Measurements from ENCODE around the gene COA5. TPM values are rescaled to one million over a fixed set of nuclear protein-coding genes. Genes with fewer than 3 reads are reported as not detected.
"Not testable (repeated sequence)": the region's sequence is repeated elsewhere in the genome, so short reads cannot be mapped to it uniquely, and the experiment has no call there.

COA5 gene
- total RNA-seq, 1 experiment from 2014 or later = 45.0 TPM

DNA sequence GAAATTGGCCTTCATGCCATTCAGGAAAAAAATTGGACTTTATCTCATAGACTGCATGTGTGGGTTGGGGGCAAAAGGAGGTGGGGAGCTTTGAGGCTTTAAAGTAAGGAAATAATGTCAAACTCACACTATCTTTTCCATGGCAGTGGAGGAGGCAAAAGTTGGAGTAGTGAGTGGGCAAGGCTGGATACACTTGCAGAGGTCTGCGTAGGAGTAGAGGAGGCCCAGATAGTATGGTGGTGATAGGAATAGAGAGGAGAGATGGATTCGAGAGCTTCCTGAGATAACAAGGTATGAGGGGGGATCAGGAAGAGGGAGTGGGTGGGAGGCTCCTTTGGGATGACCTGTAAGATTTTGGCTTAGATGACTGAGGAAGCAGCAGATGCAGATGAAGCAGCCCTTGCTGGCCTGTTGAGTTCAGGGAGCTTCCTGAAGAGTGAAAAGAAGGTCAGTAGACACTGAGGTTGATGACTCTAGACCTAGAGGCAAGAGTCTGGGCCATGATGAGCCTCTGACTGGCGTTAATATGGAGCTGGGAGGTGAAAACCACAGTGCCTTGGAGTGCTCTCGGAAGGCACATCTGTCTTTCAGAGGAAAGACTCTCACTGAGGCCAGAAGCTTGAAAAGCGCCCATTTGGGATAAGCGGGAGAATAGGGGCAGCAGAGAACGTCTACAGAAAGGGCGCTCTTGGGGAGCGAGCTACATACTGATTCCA, 5.9 kb upstream of the COA5 start:
- in situ Hi-C loops (cut with HindIII; ENCODE audit: low pct_unique_long_range_greater_than_20kb, low sequenced_read_pairs) = no loop called here
- DNase-seq (ENCODE audit: low read depth, low spot score) = no peak

DNA sequence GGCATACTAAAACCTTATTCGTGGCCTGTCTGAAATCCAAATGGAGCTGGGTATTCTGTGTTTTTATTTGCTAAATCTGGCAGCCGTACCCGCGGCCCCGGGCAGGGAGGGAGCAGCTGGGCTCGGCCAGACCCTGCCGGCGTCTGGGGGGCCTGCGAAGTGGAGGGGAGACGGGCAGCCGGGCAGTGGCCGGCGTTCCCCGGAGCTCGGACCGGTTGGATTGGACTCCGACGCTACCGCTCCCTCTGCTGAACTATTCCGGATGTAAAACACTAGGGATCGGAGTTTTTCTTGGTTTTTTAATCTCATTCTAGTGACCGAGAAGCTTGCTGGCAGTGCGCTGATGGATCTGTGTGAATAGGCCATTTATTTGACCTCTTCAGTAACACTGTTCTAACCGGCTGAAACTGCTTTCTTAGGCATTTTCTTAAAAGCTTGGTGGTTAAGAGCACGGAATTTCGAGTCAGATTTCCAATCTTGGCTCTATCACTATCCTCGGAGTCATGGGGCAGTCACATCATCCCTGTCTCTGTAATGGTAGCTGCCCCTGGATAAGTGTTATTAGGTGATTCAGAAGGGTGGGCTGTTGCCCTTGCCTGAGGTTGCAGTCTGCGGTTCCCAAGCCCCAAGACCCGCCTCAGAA, 771 bp upstream of the COA5 start:
- DNase-seq (ENCODE audit: low read depth, low spot score) = no peak
- in situ Hi-C loops (cut with HindIII; ENCODE audit: low pct_unique_long_range_greater_than_20kb, low sequenced_read_pairs) = no loop called here

DNA sequence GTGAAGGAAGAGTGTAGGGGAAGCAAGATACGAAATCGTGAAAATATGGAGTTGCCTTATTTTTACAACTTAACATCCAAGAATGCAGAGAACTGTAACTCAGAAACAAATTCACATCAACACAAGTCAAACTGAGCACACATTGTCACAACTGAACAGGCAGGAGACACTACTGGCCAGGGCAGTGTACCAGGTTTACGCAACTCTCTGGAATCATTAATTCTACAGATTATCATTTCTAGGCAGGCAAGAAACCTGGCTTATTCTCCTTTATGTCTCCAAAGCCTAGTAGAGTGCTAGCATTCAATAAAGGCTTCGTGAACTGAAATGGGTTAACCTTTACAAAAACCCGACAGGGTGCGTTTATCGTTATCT, 584 bp downstream of the COA5 start:
- in situ Hi-C loops (cut with HindIII; ENCODE audit: low pct_unique_long_range_greater_than_20kb, low sequenced_read_pairs) = no loop called here
- DNase-seq (ENCODE audit: low read depth, low spot score) = no peak

DNA sequence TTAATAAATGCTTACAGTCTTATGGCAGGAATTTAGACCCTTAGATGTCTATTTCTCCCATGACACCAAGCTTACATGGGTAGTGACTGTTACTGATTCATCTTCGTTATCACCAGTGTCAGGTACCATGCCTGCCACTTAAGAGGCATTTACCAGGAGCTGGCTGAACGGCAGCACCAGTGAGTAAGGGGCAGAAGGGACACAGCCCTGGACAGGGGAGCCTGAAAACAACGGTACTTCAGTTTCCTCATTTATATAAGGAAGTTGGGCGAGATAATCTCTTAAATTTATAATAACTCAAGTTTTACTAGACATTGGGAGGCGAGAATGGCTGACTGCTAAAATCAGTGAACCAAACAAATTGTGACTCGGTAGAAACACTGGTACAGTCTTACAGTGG, 1.2 kb downstream of the COA5 start:
- in situ Hi-C loops (cut with HindIII; ENCODE audit: low pct_unique_long_range_greater_than_20kb, low sequenced_read_pairs) = no loop called here
- DNase-seq (ENCODE audit: low read depth, low spot score) = no peak

DNA sequence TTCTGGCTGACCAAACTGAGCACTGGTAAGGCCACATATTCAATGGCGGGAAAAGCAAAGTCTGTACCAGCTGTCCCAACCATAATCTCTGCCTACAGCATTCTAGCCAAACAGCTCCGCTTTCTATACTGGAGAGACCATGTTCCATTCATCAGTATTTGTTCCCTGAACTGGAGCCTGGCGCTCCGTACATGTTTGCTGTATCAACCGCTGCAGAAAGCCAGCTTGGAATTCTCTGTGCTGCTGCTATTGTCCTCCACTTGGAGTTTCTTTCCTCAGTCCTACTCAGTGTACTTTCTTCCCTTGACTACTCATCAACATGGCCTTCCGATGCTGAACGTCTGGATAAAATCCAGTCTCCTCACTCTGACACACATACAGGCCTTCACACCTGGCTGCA, 1.9 kb downstream of the COA5 start:
- DNase-seq (ENCODE audit: low read depth, low spot score) = no peak
- in situ Hi-C loops (cut with HindIII; ENCODE audit: low pct_unique_long_range_greater_than_20kb, low sequenced_read_pairs) = no loop called here

DNA sequence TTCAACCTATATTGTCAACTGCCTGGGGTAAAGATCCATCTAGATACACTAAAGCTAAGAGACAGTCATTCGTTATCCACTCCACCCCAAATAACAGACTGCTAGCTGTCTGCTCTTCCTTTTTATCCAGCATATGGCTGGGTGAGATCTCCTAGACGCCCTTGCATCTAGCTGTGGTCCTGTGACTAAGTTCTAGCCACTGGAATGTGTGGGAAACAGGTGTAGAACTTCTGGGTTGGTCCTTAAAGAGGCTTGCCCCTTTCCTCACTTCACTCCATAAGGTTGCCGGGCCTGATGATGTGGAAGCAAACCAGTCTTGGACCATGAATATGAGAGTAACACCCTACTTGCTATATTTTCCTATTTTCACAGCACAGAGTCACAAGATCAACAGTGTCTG, 3.2 kb downstream of the COA5 start:
- no peak for DNase-seq (ENCODE audit: low read depth, low spot score)
- in situ Hi-C loops (cut with HindIII; ENCODE audit: low pct_unique_long_range_greater_than_20kb, low sequenced_read_pairs) = no loop called here

DNA sequence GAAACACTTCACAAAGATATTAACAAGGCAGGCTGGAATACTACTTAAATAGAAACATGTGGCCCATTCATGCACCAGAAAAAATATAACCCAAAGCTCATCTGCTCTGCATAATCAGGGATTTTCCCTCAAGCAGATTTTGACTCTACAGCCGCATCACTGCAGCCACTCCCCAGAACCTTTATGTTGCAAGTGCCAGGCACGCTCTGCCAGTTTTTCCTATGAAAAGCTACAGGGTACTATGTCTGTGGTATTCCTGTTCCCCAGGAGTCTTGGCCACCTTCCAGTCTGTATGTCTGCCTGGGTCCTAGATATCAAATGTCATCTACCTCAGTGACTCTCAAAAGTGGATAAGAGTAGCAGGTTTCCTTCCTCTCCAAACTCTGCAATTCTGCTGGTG, 3.8 kb downstream of the COA5 start:
- DNase-seq (ENCODE audit: low read depth, low spot score) = no peak
- in situ Hi-C loops (cut with HindIII; ENCODE audit: low pct_unique_long_range_greater_than_20kb, low sequenced_read_pairs) = no loop called here

DNA sequence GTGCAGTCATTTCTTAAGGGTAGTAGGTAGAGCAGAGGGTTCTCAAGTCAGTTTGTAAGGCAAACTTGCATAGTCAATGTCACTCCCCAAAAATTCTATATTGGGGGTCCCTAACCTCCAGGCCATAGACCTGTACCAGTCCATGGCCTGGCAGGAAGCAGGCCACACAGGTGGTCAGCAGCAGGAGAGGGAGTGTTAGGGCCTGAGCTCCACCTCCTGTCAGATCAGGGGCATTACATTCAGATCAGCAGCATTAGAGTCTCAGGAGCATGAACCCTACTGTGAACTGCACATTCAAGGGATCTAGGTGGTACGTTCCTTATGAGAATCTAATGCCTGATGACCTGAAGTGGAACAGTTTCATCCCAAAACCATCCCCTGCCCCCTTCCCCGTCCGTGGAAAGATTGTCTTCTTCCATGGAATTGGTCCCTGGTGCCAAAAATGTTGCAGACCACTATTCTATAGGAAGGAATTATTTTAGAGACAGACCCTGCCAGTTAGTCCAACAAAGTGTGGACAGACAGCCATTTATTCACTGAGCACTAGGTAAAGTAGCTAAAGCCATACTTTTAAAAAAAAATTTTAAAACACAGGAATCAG, 6.7 kb downstream of the COA5 start:
- in situ Hi-C loops (cut with HindIII; ENCODE audit: low pct_unique_long_range_greater_than_20kb, low sequenced_read_pairs) = no loop called here
- DNase-seq (ENCODE audit: low read depth, low spot score) = peak; percentile 63

DNA sequence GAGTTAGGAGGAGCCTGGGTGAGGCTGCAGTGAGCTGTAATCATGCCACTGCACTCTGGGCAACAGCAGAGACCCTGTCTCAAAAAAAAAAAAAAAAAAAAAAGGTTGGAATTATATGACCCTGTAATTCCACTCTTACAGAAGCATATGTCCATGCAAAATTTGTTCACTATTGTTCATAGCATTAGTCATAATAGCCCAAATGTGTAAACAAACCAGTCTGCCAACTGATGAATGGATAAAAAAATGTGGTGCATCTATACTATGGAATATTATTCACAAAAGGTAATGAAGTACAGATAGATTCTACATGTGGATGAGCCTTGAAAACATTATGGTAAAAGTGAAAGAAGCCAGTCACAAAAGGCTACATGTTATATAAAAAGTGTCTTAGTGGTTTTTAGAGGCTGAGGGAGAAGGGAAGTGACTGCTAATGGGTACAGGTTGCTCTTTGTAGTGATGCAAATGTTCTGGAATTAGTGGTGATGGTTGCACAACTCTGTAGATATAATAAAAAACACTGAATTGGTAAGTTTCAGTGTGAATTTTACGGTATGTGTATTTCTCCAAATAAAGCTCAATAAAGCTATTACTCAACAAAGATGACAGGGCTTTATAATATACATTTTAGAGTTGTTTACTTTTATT, 9.4 kb downstream of the COA5 start:
- in situ Hi-C loops (cut with HindIII; ENCODE audit: low pct_unique_long_range_greater_than_20kb, low sequenced_read_pairs) = no loop called here
- no peak for DNase-seq (ENCODE audit: low read depth, low spot score)

DNA sequence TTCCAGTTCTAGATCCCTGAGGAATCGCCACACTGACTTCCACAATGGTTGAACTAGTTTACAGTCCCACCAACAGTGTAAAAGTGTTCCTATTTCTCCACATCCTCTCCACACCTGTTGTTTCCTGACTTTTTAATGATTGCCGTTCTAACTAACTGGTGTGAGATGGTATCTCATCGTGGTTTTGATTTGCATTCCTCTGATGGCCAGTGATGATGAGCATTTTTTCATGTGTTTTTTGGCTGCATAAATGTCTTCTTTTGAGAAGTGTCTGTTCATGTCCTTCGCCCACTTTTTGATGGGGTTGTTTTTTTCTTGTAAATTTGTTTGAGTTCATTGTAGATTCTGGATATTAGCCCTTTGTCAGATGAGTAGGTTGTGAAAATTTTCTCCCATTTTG, 13.6 kb downstream of the COA5 start:
- DNase-seq (ENCODE audit: low read depth, low spot score); in situ Hi-C loops (cut with HindIII; ENCODE audit: low pct_unique_long_range_greater_than_20kb, low sequenced_read_pairs): not testable (repeated sequence)

DNA sequence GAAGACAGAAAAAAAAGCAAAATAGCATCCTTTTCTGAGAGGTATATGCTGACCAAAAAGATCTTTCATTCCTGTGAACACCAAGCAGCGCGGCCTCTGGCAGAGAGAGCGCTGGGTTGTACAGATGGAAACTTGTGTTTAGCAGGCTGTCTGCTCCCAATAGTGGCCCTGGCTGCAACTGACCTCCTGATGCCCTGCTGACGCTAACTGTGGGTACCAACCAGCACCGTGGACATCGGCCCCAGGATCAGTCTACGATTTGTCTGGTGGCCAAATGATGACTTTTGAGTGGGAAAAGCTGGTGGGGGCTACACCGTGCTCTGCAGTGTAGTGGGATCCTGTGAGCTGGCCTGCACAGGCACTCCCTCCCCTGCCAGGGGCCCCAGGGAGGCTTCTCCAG, 15.7 kb downstream of the COA5 start:
- no peak for DNase-seq (ENCODE audit: low read depth, low spot score)
- in situ Hi-C loops (cut with HindIII; ENCODE audit: low pct_unique_long_range_greater_than_20kb, low sequenced_read_pairs) = no loop called here

DNA sequence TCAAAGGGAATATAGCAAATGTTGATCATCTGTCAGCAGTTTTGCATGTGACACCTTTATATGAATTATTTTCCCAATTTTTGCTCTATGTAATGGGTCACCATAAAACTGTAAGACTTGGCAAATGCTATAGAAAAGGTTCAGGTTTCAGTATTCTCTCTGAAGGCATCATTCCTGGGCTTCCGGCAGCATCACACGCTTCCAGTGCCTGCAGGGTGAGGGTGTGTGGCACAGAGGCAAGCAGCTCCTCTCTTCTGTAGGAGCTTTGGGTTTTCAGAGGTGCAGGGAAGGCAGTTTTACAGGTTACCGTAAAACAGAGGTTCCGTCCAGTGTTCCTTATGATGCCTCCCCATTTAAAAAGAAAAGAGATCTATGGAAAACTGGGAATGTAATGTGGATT, 18.8 kb downstream of the COA5 start:
- in situ Hi-C loops (cut with HindIII; ENCODE audit: low pct_unique_long_range_greater_than_20kb, low sequenced_read_pairs) = no loop called here

DNA sequence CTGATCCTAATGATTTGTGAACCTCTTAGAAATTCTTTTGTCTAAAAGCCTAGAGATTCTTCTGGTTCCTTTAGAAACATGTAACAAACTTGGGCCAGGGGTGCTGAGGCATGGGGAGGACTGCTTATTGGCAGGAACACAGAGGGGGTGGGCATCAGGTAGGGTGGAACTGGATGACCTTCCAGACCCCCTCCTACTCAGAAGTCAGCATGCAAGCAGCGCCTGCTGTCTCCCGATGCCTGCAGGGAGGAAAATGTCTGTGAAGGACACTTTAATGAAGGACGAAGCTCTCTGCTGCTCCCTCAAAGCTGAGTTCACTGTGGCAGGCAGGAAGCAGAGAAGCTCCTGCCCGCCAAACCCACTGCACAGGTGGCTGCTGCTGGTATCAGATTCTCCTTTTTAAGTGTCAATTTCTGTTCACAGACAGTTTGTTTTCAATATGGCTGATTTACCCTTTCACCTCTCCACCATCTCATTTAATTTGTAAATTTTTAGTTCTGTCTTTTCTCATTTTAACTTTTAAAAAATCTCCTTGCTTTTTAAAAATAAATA, 19.4 kb downstream of the COA5 start:
- in situ Hi-C loops (cut with HindIII; ENCODE audit: low pct_unique_long_range_greater_than_20kb, low sequenced_read_pairs) = no loop called here
- DNase-seq (ENCODE audit: low read depth, low spot score) = no peak

More for the DNA sequence above, 18.8 kb downstream of the COA5 start:
- no peak for DNase-seq (ENCODE audit: low read depth, low spot score)

DNA sequence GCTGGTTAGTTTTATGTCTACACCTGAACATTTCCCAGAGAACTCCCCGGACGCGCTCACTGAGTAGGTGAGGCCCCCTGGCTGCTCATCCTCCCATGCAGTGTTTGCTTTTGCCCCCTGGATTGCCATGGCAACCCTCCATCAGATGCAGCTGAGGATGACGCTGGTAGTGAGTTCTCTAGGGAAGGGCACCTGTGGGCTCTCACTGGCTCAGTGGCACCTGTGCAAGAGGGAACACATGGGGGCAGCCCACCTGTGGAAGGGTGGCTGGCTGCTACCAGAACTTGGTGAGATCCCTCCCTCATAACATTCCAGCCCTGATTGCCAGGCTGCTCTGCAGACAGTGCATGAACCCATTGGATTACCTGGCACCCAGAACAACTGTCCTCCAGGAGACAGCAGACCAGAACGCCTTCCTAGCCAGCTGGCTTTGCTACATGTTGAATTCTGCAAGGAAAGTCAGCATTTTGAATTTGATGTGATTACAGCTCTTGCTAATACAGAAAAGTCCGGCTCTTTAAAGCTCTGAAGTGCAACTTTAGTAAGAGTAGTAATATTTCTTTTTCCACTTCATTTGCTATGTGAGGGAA, 21.7 kb downstream of the COA5 start:
- no peak for DNase-seq (ENCODE audit: low read depth, low spot score)
- in situ Hi-C loops (cut with HindIII; ENCODE audit: low pct_unique_long_range_greater_than_20kb, low sequenced_read_pairs) = no loop called here

DNA sequence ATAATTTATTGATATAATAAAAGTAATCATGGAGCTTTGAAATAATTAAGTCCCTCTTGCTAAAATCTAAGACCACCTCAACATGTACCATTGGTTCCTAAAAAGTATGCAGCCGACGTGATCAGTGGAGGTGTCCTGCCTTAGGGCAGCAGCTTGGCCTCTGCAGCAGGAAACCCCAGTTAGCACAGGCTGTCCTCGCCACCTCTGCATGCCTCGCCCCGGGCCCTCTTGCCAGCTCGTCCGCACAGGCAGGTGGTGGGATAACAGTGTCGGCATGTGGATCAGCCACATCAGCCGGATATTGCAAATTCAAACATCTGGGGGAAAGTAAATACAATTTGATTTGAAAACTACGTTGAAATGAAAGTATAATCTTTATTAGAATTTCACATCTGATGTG, 22.9 kb downstream of the COA5 start:
- in situ Hi-C loops (cut with HindIII; ENCODE audit: low pct_unique_long_range_greater_than_20kb, low sequenced_read_pairs) = no loop called here

DNA sequence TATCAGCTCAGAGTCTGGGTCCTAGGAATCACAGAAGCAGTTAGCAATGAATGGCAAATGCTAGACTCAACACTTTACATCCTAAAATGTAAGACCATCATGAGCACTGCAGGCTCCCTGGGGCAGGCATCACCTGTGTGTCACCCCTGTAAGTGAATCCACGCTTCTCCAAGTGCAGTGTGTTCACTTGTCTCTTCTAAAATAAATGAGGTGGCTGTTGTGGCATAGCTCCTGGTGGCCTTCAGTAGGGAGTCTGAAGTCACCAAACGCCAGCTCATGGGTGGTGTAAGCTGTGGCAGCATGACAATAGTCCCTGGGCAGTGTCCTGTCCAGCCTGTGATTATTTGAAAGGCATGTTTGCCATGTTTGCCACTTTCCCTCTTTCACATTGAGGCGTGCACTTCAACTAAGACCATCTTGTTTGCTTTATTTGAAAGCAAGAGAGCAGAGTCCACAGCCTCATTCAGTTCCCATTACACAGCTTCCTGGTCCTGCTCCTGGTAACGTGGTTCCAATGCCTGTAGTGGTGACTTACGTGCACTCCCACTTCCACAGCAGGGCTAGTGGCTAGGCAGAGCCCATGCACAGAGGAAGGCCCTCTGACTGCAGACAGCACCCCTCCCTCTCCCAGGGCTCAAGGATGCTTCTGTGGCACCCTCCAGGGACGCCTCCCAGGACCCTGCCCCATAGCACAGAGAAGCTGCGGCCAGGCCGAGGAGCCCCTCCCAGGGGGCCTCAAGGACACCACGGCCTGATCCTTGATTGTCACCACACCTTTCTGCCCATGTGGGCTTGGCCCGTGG, 24.3 kb downstream of the COA5 start:
- in situ Hi-C loops (cut with HindIII; ENCODE audit: low pct_unique_long_range_greater_than_20kb, low sequenced_read_pairs) = no loop called here
- no peak for DNase-seq (ENCODE audit: low read depth, low spot score)

More for the DNA sequence above, 22.9 kb downstream of the COA5 start:
- no peak for DNase-seq (ENCODE audit: low read depth, low spot score)

DNA sequence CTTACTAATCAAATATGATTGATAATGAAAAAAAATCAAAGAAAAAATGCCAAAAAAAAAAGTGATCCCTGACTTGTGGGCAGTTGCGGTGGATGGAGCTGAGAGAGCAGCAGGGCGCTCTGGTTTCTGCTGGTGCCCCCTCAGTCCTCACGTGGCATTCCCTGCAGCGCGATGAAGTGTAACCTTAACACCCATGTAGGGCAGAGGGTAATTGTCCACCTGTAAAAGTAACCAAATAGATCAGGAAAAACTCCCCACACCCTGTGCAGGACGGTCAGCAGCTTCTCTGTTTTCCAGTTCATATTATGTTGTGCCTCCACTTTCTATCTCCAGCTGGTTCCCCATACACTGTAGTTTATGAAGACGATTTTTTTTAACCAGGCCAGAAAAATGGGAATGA, 25.0 kb downstream of the COA5 start:
- no peak for DNase-seq (ENCODE audit: low read depth, low spot score)
- in situ Hi-C loops (cut with HindIII; ENCODE audit: low pct_unique_long_range_greater_than_20kb, low sequenced_read_pairs) = no loop called here

Data from SK-MEL-5 (cell line).